ENCODE measurements around the gene ZNF594.
"Not testable (repeated sequence)": the region's sequence is repeated elsewhere in the genome, so short reads cannot be mapped to it uniquely, and the experiment has no call there.

The ZNF594 gene

DNA sequence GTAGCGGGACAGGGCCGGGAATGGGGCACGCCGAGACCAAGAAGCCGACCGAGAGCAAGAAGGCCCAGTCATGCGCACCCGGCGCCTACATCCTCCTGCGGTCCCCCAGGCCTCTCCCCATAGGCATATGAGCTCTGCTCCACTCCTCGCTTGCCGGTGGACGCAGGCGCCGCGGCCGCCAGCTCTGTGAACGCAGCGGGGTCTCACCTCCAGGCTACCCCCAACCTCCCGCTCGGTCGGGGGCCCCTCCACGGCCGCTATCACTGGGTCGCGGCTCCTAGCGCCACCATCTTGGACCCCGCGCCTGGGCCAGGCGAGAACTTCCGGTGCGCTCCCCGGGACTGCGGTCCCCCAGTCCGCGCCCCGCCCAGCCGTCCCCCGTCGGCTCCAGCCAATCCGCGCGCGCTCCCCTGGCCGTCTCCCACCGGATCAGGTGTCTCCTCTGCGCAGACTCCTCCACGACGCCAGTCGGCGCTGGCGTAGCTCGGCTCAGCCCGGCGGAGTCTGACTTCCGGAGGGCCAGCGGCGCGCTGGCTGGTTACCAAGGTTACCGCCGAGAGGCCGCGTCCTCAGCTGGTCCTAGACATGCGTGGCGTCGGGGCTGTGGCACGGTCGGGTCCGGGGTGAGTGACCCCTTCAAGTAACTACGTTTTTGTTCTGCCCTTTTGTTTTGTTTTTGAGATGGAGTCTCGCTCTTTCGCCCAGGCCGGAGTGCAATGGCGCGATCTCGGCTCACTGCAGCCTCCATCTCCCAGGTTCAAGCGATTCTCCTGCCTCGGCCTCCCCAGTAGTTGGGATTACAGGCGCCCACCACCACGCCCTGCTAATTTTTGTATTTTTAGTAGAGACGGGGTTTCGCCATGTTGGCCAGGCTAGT is at the start of gene ZNF594:
ZNF594 (minus strand) TSS at position 328 of the 877 bp plus-strand sequence. CDS start 7,612 bp downstream, outside the sequence.
- peak; percentile 94 for DNase-seq

DNA sequence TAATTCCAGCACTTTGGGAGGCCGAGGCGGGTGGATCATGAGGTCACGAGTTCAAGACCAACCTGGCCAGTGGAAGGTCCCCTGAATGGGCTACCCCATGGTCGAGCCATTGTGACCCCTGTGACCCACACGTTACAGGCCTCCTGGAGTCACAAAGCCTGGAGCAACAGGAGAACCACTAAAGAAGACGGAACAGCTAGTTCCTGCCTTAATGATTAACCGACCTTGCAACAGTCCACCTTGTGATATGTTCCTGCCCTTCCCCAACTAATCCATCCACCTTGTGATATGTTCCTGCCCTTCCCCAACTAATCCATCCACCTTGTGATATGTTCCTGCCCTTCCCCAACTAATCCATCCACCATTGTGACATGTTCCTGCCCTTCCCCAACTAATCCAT is 48.1 kb upstream of the ZNF594 start:
- DNase-seq: not testable (repeated sequence)

DNA sequence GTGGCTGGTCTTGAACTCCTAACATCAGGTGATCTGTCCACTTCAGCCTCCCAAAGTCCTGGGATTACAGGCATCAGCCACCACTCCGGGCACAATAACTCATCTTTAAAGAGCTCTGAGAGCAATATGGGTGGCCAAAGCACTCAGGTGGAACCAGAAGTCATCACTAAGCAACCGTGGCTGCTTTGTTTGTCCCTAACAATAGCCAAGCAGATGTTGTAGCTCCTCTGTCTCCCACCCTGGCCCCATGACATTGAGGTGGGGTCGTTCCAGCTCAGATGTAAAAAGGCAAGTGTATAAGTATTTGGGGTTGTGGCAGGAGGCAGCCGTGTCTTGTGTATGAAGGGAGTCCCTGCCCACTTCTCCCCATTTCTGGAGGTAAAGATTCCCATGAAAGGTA is 46.7 kb upstream of the ZNF594 start:
- DNase-seq: no peak

DNA sequence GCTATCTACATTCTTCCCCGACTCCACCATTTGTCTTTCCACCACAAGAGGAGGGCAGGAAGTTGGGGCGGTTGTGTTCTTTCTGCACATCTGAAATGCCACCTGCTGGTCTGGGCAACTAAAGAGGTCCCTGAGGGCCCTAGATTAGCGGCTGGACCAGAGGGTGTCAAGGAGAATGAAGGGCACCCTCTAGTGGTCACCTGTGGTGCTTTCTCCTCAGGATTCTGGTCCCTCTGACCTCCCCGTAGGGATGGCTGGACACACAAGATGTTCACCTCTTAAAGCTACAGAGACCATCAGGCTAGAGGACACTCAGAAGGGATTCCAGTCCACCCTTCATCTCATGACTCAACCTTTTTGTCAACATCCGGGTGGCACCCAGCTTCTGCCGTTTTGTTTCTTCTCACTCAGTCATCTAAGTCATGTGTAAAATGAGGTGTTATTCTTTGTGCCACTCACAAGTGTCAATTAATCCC is 45.9 kb upstream of the ZNF594 start:
- no peak for DNase-seq

DNA sequence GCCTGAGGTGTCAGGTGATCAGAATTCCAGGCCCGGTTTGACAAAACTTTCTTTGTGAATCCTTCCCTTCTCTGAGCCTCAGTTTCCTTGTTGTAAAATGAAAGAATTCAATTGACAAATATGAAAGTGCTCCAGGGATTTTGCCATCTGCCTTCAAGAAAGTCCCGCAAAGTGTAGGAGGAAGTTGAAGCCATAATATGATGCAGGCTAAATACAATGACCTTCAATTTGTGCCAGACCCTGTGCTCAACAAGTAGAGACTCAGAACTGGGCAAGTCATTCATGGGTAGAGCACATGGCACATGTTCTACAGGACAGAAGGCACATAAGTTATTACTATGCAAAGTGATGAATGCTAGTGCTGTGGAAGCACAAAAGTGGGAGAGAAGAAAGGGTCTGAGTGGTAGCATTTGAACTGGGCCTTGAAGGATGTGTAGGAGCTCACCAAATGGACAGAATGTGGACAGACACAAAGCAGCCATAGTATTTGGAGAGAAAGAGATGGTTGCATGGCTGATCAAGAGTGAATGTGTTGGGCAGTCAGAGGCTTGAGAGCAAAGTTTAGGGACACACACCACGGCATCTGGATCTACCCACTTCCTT is 45.4 kb upstream of the ZNF594 start:
- no peak for DNase-seq

DNA sequence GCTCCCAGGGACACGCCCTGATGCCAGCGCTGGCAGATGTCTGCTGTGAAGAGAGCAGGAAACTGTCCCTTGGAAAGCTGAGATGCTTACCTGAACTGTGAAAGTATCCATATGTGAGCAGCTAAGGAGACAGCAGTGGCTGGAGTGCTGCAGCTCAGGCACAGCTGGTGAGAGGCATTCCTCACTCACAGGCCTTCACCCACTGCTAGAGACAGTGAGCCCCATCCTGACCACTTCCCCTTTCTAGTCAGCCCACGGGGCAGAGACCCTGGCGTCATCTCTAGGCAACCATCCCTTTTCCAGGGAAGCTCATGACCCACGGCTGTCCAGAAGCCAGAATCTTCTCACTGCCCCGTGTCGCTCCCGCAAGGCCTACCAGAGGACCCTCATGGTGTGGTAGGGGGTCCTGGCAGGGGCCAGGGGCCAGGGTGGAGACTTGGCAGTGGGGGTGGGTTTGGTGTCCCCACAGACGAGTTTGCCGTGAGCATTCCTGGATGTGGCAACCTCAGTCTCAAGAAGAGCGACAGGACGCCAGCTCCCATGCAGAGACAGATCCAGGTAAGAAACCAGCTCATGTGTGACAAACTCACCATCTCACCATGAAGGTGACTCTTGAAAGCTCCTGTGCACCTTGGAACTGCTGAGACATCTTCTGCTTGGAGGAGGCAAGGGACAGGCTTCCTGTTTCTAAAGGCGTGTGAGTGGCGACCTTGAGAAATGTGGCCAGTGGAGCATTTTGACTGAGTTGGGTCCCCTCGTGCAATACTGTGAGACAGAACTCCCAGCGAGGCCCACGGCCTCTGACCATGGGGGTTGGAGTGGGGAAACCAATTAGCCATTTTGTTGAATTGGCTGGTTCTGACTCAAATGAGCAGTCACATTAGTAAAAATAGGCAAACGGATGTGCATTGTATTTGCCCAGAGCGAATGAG is 43.2 kb upstream of the ZNF594 start, which contains the start of gene SCIMP:
SCIMP (minus strand) TSS at position 216 of the 932 bp plus-strand sequence; CDS start at position 111, 105 bp downstream.
- no peak for DNase-seq

DNA sequence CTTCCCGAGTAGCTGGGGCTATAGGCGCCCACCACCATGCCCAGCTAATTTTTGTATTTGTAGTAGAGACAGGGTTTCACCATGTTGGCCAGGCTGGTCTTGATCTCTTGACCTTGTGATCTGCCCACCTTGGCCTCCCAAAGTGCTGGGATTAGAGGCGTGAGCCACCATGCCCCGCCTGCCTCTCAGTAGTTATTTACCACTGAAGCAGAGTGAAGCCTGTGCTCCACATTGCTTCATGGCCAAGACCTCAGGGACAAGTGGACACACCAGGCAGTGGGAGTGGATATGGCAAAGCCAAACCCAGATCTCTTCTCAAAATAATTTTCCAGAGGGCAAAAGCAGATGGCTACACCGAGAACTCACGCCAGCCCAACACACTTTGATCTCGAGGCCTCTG is 41.8 kb upstream of the ZNF594 start:
- DNase-seq: not testable (repeated sequence)

DNA sequence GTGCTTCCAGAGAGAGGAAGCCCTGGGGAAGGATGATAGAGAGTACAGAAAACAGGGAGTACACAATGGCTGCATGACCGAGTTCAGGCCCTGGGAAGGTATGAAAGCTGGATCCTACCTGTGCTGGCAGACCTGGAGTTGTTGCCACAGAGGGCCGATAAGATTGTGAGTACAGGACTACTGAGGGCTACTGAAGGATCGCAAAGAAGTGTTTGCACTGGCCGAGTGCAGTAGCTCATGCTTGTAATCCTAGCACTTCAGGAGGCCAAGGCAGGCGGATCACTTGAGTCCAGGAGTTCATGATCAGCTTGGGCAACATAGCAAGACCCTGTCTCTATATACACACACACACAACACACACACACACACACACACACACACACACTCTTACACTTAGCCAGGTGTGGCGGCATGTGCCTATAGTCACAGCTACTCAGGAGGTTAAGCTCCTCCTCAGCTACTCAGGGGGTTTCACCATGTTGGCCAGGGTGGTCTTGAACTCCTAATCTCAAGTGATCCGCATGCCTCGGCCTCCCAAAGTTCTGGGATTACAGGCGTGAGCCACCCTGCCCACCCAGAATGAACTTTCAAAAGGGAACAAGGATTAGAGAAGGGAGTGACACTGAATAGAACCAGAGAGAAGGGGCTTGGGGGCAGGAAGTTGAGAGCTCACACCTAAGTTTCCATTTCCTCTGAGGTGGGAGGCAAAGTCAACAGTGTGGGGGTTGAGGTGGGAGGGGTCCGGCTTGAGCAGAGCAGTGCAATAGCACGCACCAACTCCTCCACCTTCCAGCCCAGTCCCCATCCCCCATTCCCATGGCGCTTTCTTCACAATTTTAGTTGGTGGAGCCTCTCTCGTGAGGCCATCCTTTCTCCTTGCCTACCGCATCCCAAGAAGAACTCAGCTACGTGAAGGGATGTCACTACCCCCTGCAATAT is 35.5 kb upstream of the ZNF594 start:
- DNase-seq: no peak

DNA sequence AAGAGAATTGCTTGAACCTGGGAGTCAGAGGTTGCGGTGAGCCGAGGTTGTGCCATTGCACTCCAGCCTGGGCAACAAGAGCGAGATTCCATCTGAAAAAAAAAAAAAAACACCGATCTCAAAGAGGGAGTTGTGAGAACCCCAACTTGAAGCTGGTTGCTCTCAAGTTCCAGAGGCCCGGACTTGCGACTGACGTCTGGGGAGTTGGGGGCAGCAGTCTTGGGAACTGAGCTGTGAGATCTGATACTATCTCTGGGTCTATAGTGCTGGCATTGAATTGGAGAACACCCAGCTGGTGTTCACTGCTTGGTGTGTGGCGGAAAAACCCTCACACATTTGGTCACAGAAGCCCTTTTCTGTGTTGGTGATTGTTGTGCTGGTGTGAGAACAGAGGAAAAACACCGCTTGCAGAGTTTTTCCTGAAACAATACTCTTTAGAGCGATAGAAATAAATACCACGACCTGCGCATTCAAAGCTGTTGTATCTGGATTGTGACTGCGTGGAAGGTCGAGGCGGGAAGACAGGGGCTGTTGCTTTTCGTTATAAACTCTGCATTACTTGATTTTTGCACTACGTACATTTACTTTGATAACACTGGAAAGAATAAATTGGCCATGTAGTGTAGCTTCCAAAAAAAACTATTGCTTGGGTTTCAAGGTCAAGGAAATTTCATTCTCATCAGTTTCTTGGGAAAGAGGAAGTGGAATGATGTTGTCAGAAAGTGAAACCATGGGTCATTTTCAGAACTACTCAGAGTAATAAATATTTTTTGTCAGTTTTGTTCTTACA is 34.2 kb upstream of the ZNF594 start:
- DNase-seq: no peak

DNA sequence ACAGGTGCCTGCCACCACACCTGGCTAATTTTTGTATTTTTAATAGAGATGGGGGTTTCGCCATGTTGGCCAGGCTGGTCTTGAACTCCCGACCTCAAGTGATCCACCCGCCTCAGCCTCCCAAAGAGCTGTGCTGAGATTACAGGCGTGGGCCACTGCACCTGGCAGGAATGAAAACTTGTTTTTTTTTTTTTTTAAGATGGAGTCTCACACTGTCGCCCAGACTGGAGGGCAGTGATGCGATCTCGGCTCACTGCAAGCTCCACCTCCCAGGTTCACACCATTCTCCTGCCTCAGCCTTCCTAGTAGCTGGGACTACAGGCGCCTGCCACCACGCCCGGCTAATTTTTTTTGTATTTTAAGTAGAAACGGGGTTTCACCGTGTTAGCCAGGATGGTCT is 30.2 kb upstream of the ZNF594 start:
- DNase-seq: not testable (repeated sequence)

DNA sequence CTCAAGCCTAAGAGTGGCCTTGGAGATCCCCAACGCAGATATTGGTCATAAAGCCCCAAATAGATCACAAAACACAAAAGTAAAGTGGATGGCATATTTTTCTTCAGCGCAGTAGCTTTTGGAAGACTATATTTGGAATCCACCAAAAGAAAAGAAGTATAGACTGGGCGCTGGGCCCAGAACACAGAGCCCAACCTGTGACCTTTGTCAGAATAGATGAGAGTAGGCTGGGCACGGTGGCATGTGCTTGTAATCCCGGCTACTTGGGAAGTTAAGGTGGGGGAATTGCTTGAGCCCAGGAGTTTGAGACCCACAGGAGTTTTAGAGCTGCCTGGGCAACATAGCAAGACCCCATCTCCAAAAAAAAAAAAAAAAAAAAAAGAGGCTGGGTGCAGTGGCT is 28.4 kb upstream of the ZNF594 start:
- DNase-seq: no peak

DNA sequence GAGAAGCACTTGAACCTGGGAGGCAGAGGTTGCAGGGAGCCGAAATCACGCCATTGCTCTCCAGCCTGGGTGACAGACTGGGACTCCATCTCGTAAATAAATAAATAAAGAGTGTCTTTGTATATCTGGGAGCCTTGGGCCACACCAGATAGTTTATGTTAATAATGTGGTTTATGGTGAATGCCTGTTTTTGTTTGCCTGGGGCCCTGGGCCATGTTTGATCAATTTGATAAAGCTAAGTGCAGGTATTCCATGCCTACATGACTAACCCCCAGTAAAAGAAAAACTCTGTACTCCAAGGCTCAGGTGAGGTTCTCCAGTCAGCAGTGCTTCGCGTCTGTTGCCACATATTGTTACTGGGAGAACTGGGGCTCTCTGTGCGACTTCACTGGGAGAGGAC is 27.9 kb upstream of the ZNF594 start:
- no peak for DNase-seq

DNA sequence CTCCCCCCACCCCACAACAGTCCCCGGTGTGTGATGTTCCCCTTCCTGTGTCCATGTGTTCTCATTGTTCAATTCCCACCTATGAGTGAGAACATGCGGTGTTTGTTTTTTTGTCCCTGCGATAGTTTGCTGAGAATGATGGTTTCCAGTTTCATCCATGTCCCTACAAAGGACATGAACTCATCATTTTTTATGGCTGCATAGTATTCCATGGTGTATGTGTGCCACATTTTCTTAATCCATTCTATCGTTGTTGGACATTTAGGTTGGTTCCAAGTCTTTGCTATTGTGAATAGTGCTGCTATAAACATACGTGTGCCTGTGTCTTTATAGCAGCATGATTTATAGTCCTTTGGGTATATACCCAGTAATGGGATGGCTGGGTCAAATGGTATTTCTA is 25.9 kb upstream of the ZNF594 start:
- not testable (repeated sequence) for DNase-seq

DNA sequence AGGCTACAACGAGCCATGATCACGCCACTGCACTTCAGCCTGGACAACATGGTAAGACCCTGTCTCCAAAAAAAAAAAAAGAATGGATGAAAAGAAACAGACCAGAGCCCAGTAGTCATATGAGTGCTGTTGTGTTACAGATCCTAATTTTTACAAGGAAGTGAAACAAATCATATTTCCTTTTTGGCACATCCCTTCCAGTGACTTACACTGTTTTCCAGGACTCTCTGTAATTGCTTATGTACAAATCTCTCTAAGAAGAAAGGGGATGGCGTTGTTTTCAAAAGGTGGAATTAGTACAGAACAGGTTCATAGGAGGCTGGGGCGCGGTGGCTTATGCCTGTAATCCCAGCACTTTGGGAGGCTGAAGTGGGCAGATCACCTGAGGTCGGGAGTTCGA is 19.8 kb upstream of the ZNF594 start:
- no peak for DNase-seq

DNA sequence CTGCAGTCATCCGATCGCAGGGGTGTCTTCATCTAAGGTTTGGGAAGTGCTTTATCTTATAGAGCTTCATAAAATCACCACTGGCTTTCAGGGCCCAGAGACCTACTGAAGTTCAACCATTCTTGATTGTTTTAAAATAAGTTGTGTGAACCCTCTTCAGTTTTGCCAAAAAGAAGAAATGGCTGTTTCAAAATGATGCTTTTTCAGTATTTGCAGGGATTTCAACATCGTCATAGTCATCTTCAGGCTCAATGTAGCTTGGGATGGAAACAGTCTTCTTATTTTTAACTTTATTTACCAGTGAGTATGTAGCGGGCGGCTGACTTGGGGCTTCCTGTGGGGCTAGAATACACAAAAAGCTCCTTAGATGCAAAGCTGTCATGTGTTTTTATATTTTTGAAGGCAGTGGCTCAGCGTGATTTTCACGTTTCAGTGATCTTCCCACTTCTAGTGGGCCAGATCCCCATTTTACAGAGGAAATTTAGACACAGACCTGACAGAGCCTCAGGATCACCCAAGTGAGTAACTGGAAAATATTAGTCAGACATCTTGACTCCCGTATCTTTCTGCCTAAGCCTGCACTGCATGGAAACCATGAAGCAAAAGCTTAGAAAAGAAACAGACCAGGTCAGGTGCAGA is 19.1 kb upstream of the ZNF594 start:
- no peak for DNase-seq

DNA sequence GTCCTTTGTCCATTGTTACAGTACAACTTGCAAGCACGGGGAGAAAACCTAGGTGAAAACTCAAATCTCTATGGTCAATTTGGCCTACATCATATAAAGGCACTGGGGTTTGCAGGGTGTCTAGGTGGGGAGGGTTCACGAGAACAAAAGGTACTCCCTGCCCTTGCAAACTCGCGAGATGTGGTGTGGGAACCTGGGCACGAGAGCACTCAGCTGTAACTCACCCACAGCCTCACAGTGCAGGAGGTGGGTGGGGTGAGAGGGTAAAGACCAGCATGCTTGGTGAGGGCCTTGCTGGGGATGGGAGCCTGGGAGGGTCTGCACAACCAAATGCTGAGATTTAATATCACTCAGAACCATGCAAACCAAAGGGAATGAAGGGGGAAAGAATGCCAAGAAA is 18.4 kb upstream of the ZNF594 start:
- DNase-seq: no peak

DNA sequence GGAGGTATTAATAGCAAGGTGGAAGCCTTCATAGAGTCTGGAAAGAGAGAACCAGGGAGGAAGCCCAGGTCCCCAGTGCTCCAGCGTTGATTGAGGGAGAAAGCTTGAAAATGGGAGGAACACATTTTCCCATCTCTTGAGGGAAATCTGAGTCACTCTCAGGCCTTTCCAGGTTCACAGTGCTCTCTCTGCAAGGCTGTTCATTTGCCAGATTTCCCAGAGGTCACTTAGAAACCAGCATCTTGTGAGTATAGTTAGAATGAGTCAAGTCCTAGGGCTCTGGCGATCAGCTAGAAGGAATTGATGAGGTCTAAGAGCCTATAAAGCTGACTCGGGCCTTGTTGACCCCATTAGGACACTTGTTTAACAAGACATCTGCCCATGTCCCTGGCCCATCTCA is 17.7 kb upstream of the ZNF594 start:
- no peak for DNase-seq

DNA sequence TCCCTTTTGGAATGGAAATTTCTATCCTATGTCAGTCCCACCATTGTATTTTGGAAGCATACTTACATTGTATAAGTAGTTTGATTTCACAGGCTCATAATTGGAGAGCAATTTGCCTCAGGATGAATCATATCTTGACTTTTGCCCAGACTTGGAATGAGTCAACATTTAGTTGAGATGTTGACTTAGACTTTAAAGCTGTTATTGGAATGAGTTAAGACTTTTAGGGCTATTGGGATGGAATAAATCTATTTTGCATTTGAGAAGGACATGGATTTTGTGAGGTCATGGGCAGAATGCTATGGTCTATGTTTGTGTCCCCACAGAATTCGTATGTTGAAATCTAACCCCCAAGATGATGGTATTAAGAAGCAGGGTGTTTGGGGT is 12.2 kb upstream of the ZNF594 start:
- DNase-seq: no peak

DNA sequence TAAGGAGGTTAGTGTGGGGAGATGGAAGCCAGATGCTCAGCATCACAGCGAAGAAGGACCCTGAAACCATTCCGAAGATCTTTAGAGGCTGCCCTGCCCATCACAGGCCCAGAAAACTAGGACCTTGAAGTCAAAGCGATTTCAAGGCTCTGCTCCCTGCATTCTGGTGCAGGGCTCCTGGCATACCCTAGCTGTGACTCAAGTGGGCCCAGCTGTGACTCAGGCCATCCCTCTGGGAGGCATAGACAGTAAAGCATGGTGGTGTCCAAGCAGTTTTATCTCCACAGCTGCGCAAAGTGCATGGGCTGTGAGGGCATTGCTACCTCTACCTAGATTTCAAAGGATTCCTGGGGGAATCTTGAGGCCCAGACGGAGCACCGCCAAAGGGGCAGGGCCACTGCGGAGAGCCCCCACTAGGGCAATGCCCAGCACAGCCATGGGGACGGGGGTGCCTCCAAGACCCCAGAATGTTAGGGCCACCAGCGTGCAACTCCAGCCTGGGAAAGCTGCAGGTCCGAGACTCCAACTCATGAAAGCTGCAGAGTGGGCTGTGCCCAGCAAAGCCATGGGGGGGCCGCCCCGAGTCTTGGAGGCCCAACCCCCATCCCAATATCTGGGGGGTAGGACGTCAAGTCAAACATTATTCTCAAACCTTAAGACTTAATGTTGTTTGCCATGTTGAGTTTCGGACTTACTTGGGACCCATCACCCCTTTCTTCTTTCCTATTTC is 11.7 kb upstream of the ZNF594 start:
- DNase-seq: no peak

DNA sequence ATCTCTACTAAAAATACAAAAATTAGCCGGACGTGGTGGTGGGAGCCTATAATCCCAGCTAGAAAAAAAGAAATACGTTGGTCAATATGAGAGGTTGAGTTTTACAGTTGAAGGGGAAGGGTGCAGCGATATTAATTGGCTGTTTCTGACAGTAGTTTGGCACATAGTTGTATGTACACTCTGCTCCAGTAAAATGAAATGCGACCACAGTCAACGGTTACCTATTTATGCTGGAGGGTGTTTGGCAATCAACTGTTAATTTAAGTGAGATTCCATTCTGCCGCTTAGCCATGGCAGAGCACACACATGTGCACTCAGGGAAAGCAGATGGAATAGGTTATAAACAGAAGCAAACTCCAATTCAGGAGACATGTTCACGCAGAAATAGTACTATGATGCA is 9.3 kb upstream of the ZNF594 start:
- no peak for DNase-seq

All from NCI-H1048 (cell line).